Measurements from ENCODE around the gene CCNDBP1.
A peak's percentile ranks its signal among the peaks of the same experiment; 100 is the strongest.

CCNDBP1 gene

DNA sequence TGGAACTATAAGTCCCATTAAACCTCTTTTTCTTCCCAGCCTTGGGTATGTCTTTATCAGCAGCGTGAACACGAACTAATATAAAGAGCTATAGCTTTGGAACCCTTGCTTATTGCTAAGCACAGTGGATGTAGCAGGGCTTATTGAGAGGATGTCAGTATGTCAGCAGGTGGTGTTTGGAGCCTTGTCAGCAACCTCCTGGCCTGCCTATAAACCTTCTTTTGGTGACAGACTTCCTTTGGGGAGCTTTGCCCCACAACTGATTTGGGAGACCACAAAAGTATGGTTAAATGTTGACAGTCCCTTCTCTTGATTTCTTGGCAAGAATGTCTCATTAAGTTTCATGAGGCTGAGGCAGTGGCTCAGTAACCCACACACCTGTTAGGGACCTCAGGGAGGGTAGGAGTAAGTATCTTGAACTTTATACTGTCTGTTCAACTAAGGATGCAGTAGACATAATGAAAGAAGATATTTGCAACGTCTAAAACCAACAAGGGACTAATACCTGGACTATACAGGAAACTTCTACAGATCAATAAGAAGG is 14.8 kb downstream of the CCNDBP1 start:
- no peaks in the 10 kb centered on the region for H4K20me1 ChIP-seq (ENCODE audit: insufficient read depth, low read length)
- H3K4me2 ChIP-seq (ENCODE audit: insufficient read depth, low read length) = no peak overlapping the region
- no peaks in the 10 kb centered on the region for H3K4me1 ChIP-seq (ENCODE audit: insufficient read depth, low read length)
- H3K36me3 ChIP-seq (ENCODE audit: insufficient read depth, low read length) = peaks cover 6% of the 10 kb centered on the region; the same call in 1 of the 2 replicates
- no peak overlapping the region for H2AFZ ChIP-seq (ENCODE audit: low read depth, low read length)
- H3K4me3 ChIP-seq (ENCODE audit: low read depth in 1 of 2, low read length in 2 of 2) = no peak overlapping the region
- TF ChIP-seq EZH2 (IDR thresholded peaks at IDR 0.05; ENCODE audit: borderline replicate concordance, low read depth, low read length, severe bottlenecking) = no peak
- TF ChIP-seq CTCF (IDR thresholded peaks at IDR 0.05; ENCODE audit: borderline replicate concordance, extremely low read depth, low read length, poor library complexity, severe bottlenecking) = no peak
- H3K9me3 ChIP-seq (ENCODE audit: insufficient read depth, low read length, severe bottlenecking) = no peaks in the 10 kb centered on the region
- no peak overlapping the region for H3K27ac ChIP-seq (ENCODE audit: low read length)
- H3K27me3 ChIP-seq (ENCODE audit: insufficient read depth, low read length, poor library complexity) = no peaks in the 10 kb centered on the region
- ATAC-seq (ENCODE audit: insufficient read depth, low read depth) (0 out of 3 replicates have a peak, but pooled peaks have one; percentile 29), DNase-seq (no peak)
- no peak overlapping the region for H3K9ac ChIP-seq (ENCODE audit: low read depth, low read length)
- H3K79me2 ChIP-seq (ENCODE audit: insufficient read depth, low read length) = no peaks in the 10 kb centered on the region

GRCh38 chr15:43204016-43204901 is 19.1 kb downstream of the CCNDBP1 start:
- Histone ChIP-seq H3K4me3 (ENCODE audit: low read depth in 1 of 2, low read length in 2 of 2) (no peak overlapping the region), H3K27me3 (ENCODE audit: insufficient read depth, low read length, poor library complexity) (peaks cover 11% of the 10 kb centered on the region), H3K4me1 (ENCODE audit: insufficient read depth, low read length) (no peaks in the 10 kb centered on the region), H3K9me3 (ENCODE audit: insufficient read depth, low read length, severe bottlenecking) (no peaks in the 10 kb centered on the region), H4K20me1 (ENCODE audit: insufficient read depth, low read length) (no peaks in the 10 kb centered on the region), H3K9ac (ENCODE audit: low read depth, low read length) (no peak overlapping the region), H2AFZ (ENCODE audit: low read depth, low read length) (no peak overlapping the region), H3K27ac (ENCODE audit: low read length) (no peak overlapping the region), H3K79me2 (ENCODE audit: insufficient read depth, low read length) (no peaks in the 10 kb centered on the region), H3K4me2 (ENCODE audit: insufficient read depth, low read length) (no peak overlapping the region), H3K36me3 (ENCODE audit: insufficient read depth, low read length) (no peaks in the 10 kb centered on the region)
- peak; percentile 80 for ATAC-seq (ENCODE audit: insufficient read depth, low read depth)
- TF ChIP-seq EZH2 (IDR thresholded peaks at IDR 0.05; ENCODE audit: borderline replicate concordance, low read depth, low read length, severe bottlenecking) (no peak), CTCF (IDR thresholded peaks at IDR 0.05; ENCODE audit: borderline replicate concordance, extremely low read depth, low read length, poor library complexity, severe bottlenecking) (peak; percentile 74)
- DNase-seq = peak; percentile 49

GRCh38 chr15:43206054-43206453 is 20.9 kb downstream of the CCNDBP1 start:
- TF ChIP-seq CTCF (IDR thresholded peaks at IDR 0.05; ENCODE audit: borderline replicate concordance, extremely low read depth, low read length, poor library complexity, severe bottlenecking) (no peak), EZH2 (IDR thresholded peaks at IDR 0.05; ENCODE audit: borderline replicate concordance, low read depth, low read length, severe bottlenecking) (no peak)
- no peaks in the 10 kb centered on the region for H3K9me3 ChIP-seq (ENCODE audit: insufficient read depth, low read length, severe bottlenecking)
- H3K36me3 ChIP-seq (ENCODE audit: insufficient read depth, low read length) = no peaks in the 10 kb centered on the region
- H3K4me2 ChIP-seq (ENCODE audit: insufficient read depth, low read length) = no peak overlapping the region
- H3K79me2 ChIP-seq (ENCODE audit: insufficient read depth, low read length) = no peaks in the 10 kb centered on the region
- H2AFZ ChIP-seq (ENCODE audit: low read depth, low read length) = no peak overlapping the region
- no peak overlapping the region for H3K27ac ChIP-seq (ENCODE audit: low read length)
- H3K27me3 ChIP-seq (ENCODE audit: insufficient read depth, low read length, poor library complexity) = peaks cover 11% of the 10 kb centered on the region
- H3K4me3 ChIP-seq (ENCODE audit: low read depth in 1 of 2, low read length in 2 of 2) = no peak overlapping the region
- H3K4me1 ChIP-seq (ENCODE audit: insufficient read depth, low read length) = no peaks in the 10 kb centered on the region
- DNase-seq (no peak), ATAC-seq (ENCODE audit: insufficient read depth, low read depth) (no peak)
- no peak overlapping the region for H3K9ac ChIP-seq (ENCODE audit: low read depth, low read length)
- no peaks in the 10 kb centered on the region for H4K20me1 ChIP-seq (ENCODE audit: insufficient read depth, low read length)

All from DND-41 (cell line).